HEK293 (cell line): Measurements from ENCODE around the gene C3orf80.

ENCODE experiments used
- YY1 ChIP-seq: fragments of 450-650 bp; formaldehyde crosslinking; IDR thresholded peaks from 2 replicates; pipeline ENCODE4 v1.5.1; 2018; ENCODE audit warnings: missing biosample characterization, missing genetic modification characterization
- ZNF561 ChIP-seq: fragments of 450-650 bp; IDR thresholded peaks from 2 replicates; pipeline ENCODE4 v1.5.1; 2018; ENCODE audit warnings: missing biosample characterization, missing genetic modification characterization, borderline replicate concordance
- ZNF610 ChIP-seq: fragments of 450-650 bp; formaldehyde crosslinking; IDR thresholded peaks from 2 replicates; pipeline ENCODE4 v1.5.1; 2016; ENCODE audit warnings: missing biosample characterization, missing genetic modification characterization, borderline replicate concordance
- TF ChIP-seq, protein P1 (sequence below): fragments of 450-650 bp; formaldehyde crosslinking; IDR thresholded peaks from 2 replicates; pipeline ENCODE4 v1.5.1; 2016; ENCODE audit warnings: missing biosample characterization, missing genetic modification characterization

DNA sequence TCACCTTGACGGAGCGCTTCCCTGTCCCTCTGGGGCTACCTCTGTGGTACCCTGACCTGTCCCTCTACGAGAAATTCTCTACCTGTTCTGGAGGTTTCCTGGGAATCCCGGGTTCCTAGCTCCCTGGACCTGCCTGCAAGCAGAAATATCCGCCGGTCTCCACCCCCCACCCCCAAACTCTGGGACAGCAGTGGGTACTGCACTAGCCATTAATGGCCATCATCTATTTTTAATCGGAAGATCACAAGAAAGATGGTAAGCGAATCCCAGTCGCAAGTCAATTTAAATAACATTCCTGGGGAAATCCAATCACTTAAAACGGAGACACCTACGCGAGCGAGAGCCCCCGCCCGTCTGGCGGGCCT lies 429 bp upstream of the C3orf80 start:
- TF ChIP-seq, protein P1, sequence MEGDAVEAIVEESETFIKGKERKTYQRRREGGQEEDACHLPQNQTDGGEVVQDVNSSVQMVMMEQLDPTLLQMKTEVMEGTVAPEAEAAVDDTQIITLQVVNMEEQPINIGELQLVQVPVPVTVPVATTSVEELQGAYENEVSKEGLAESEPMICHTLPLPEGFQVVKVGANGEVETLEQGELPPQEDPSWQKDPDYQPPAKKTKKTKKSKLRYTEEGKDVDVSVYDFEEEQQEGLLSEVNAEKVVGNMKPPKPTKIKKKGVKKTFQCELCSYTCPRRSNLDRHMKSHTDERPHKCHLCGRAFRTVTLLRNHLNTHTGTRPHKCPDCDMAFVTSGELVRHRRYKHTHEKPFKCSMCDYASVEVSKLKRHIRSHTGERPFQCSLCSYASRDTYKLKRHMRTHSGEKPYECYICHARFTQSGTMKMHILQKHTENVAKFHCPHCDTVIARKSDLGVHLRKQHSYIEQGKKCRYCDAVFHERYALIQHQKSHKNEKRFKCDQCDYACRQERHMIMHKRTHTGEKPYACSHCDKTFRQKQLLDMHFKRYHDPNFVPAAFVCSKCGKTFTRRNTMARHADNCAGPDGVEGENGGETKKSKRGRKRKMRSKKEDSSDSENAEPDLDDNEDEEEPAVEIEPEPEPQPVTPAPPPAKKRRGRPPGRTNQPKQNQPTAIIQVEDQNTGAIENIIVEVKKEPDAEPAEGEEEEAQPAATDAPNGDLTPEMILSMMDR (tag by site-specific recombination): no peak
- TF ChIP-seq ZNF610 (tag by site-specific recombination) (no peak), YY1 (no peak), ZNF561 (tag by site-specific recombination) (no peak)
